Mammary epithelial cell (primary cell): ENCODE results near the gene KLKB1.

Experiments used
- CTCF ChIP-seq, 2 donors: IDR thresholded peaks in 1 of 2; conservative IDR thresholded peaks in 1 of 2; 2 replicates each; pipeline ENCODE4 v1.5.1; 2011 to 2012; ENCODE audit warnings: inconsistent platforms in 2 of 2, low read length in 2 of 2, mild to moderate bottlenecking in 2 of 2, control low read depth in 1 of 2, low read depth in 1 of 2; ENCODE audit not compliant: insufficient read depth in 1 of 2; ENCODE audit errors: extremely low read depth in 1 of 2
- EZH2 ChIP-seq: IDR thresholded peaks from 2 replicates; pipeline ENCODE4 v1.6.1; 2012; ENCODE audit warnings: low read length, inconsistent platforms, borderline replicate concordance

DNA sequence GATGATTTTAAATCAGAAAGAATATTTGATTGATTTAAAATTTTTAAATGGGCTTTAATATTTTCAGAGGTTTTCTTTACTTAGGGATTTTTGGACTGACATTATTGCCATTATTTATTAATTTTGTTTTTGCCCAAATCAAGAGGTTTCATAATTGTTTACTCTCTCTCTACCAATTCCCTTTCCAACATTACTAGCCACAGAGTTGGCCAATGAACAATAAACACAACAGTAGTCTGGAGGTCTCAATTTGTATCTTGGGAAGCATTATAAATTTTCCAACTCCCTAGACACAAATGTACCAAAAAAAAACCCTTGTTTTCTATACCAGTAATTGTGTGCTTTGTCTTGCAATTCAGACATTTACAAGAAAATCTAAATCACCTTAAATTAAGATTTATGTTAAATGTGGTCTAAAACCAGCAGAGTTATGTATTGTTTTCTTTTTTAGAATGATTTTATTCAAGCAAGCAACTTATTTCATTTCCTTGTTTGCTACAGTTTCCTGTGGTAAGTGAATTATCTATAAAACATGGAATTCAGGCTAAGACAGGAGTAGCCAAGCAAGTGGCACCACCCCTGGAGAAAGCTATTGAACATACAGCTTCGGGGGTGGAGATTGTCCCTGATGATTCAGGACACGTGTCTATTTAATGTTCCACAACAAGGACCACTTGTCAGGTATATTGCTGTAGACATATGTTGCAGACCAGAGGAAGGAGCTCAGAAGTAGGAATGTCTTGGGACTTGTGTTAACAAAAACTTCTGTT lies 622 bp downstream of the KLKB1 start:
- no peak for TF ChIP-seq CTCF (conservative IDR thresholded peaks at IDR 0.05 in 1 of 2, IDR thresholded peaks at IDR 0.05 in 1 of 2; ENCODE audit: extremely low read depth in 1 of 2, insufficient read depth in 1 of 2, low read depth in 1 of 2, low read length in 2 of 2)
- no peak for TF ChIP-seq EZH2
